D721Med (cell line): ENCODE data around the gene PCDHGA2.

Experiments
- DNase-seq: peaks from one replicate; pipeline ENCODE4 v3.0.0; 2011; ENCODE audit warnings: low spot score; ENCODE audit not compliant: insufficient read length
- FAIRE-seq: peaks from 2 replicates; lab custom pipeline; 2011; peaks lifted over from hg19 to GRCh38; lab: Jason Lieb, UNC
- CTCF ChIP-seq: IDR thresholded peaks from 2 replicates; pipeline ENCODE4 v1.5.1; 2012; ENCODE audit warnings: mild to moderate bottlenecking, control low read depth; ENCODE audit not compliant: insufficient read depth; ENCODE audit errors: missing control alignments

The PCDHGA2 gene

GRCh38 chr5:141354900-141355469, 16.4 kb downstream of the PCDHGA2 start, which contains the start of gene PCDHGA4:
Gene PCDHGA4 (plus strand): TSS chr5:141355021. CDS start chr5:141355108, 87 bp downstream.
- FAIRE-seq (no peak), DNase-seq (no peak)
- no peak for TF ChIP-seq CTCF

DNA sequence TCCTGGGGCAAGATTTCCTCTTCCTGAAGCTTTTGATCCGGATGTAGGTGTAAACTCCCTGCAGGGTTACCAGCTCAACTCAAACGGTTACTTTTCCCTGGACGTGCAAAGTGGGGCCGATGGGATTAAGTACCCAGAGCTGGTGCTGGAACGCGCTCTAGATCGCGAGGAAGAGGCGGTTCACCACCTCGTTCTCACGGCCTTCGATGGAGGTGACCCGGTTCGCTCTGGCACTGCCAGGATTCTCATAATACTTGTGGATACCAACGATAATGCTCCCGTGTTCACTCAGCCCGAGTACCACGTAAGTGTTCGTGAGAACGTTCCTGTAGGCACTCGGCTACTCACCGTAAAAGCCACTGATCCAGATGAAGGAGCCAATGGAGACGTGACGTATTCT, 17.1 kb downstream of the PCDHGA2 start:
- no peak for DNase-seq
- no peak for TF ChIP-seq CTCF
- no peak for FAIRE-seq

DNA sequence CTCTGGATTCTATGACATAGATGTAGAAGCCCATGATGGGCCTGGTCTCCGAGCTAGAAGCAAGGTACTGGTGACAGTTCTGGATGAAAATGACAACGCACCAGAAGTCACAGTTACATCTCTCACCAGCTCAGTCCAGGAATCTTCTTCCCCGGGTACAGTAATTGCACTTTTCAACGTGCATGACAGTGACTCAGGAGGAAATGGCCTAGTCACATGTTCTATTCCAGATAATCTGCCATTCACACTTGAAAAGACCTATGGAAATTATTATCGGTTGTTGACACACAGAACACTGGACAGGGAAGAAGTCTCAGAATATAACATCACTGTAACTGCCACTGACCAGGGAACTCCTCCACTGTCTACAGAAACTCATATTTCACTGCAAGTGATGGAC, 17.6 kb downstream of the PCDHGA2 start:
- FAIRE-seq (no peak), DNase-seq (no peak)
- no peak for TF ChIP-seq CTCF

DNA sequence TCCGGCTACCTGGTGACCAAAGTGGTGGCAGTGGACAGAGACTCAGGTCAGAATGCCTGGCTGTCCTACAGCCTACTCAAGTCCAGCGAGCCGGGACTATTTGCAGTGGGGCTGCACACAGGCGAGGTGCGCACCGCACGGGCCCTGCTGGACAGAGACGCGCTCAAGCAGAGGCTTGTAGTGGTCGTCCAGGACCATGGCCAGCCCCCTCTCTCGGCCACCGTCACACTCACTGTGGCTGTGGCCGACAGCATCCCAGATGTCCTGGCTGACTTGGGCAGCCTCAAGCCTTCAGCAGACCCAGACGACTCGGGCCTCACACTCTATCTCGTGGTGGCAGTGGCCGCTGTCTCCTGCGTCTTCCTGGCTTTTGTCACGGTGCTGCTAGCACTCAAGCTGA, 18.4 kb downstream of the PCDHGA2 start:
- TF ChIP-seq CTCF, result no peak
- FAIRE-seq (no peak), DNase-seq (no peak)

DNA sequence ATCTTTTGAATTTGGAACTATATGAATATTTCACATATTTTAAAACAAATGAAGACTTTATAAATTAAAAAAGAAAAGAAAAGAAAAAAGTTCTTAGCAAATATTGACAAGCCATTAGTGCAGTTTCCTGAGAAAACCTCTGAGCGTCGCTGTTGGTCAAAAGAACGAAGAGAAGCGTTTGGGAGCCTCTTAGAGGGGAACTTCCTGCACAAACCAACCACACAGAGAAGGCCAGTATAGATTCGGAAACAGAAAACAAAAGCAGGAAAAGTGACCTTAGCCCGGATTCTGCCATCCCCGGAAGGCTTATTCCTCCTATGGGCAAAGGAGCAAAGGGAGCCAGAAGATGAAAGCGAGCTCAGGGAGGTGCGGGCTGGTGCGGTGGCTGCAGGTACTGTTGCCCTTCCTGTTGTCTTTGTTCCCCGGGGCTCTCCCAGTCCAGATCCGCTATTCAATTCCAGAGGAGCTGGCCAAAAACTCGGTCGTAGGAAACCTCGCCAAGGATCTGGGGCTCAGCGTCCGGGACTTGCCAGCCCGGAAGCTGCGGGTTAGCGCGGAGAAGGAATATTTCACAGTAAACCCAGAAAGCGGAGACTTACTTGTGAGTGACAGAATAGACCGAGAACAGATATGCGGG, 21.3 kb downstream of the PCDHGA2 start, which contains the start of gene PCDHGB2:
TSS of gene PCDHGB2 (plus strand) at position 205 of the 637 bp plus-strand sequence. CDS start at position 347, 142 bp downstream.
- FAIRE-seq, result no peak
- TF ChIP-seq CTCF, result no peak
- DNase-seq, result no peak

DNA sequence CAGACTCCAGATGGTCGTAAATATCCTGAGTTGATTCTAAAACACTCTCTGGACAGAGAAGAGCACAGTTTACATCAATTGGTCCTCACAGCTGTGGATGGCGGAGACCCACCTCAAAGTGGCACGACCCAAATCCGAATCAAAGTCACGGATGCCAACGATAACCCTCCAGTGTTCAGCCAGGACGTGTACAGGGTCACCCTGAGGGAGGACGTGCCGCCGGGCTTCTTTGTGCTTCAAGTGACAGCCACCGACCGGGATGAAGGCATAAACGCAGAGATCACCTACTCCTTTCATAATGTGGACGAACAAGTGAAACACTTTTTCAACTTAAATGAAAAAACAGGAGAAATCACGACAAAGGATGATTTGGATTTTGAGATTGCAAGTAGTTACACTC, 22.1 kb downstream of the PCDHGA2 start:
- TF ChIP-seq CTCF, result no peak
- FAIRE-seq (no peak), DNase-seq (no peak)

- no peak for TF ChIP-seq CTCF
- DNase-seq (no peak), FAIRE-seq (no peak)
Measured at GRCh38 chr5:141362719-141363118, 24.2 kb downstream of the PCDHGA2 start.
